ENCODE measurements around the gene MYOC.
"Not testable (repeated sequence)": the region's sequence is repeated elsewhere in the genome, so short reads cannot be mapped to it uniquely, and the experiment has no call there.

The MYOC gene

GRCh38 chr1:171600310-171600709 is 52.2 kb downstream of the MYOC start:
- not testable (repeated sequence) for DNase-seq

- DNase-seq, result no peak
These were observed 55.3 kb downstream of the MYOC start for GRCh38 chr1:171597203-171597602.

- DNase-seq, result no peak
These were observed 55.8 kb downstream of the MYOC start for GRCh38 chr1:171596705-171597104.

GRCh38 chr1:171596119-171596518 is 56.4 kb downstream of the MYOC start:
- no peak for DNase-seq

- no peak for DNase-seq
These were observed 57.2 kb downstream of the MYOC start for GRCh38 chr1:171595324-171595723.

- no peak for DNase-seq
These were observed 62.5 kb downstream of the MYOC start for GRCh38 chr1:171590022-171590421.

GRCh38 chr1:171588230-171588629 is 64.3 kb downstream of the MYOC start:
- no peak for DNase-seq

GRCh38 chr1:171585715-171586114 is 66.8 kb downstream of the MYOC start:
- no peak for DNase-seq
